SK-N-SH (cell line): Measurements from ENCODE around the gene LRRC8D. TPM values are rescaled to one million over a fixed set of nuclear protein-coding genes. Genes with fewer than 3 reads are reported as not detected.

ENCODE experiments used
- CTCF ChIA-PET: fragments of 300-600, 350-600 bp; formaldehyde crosslinking; extraction: SDS; loops from one replicate; lab custom pipeline; 2021; lab: Yijun Ruan, JAX
- POLR2A ChIA-PET: fragments of 350-600 bp; sonication (Branson Sonifier 250); formaldehyde crosslinking; extraction: SDS; loops from one replicate; lab custom pipeline; 2020; ENCODE audit warnings: antibody characterized with exemption, inconsistent platforms; lab: Yijun Ruan, JAX
- DNase-seq: peaks from one replicate; pipeline ENCODE4 v3.0.0; 2012
- H2AFZ ChIP-seq: fragments of 200-600 bp; sonication (generic); 2 replicates; pipeline ENCODE4 v1.8.1; 2016; ENCODE audit warnings: antibody characterized with exemption, mild to moderate bottlenecking, low read depth
- H3F3A ChIP-seq: fragments of 200-600 bp; sonication (generic); replicated peaks from 2 replicates; pipeline ENCODE3; 2016; ENCODE audit warnings: antibody characterized with exemption, mild to moderate bottlenecking; ENCODE audit not compliant: insufficient read depth
- H3K27ac ChIP-seq, 2 experiments: fragments of 200-500 bp in 1 of 2; fragments of 200-600 bp in 1 of 2; sonication (Bioruptor generic) in 1 of 2; sonication (generic), shearing (Covaris generic) in 1 of 2; 2 replicates each; pipeline versions ENCODE4 v1.5.1 to v1.6.1; 2014 to 2016; ENCODE audit warnings: low read depth in 2 of 2, inconsistent platforms in 1 of 2, low read length in 1 of 2, mild to moderate bottlenecking in 1 of 2, mixed read lengths in 1 of 2
- H3K27me3 ChIP-seq: fragments of 200-600 bp; sonication (generic), shearing (Covaris generic); 2 replicates; pipeline ENCODE4 v1.6.1; 2016; ENCODE audit warnings: mixed run types; ENCODE audit not compliant: insufficient read depth
- H3K36me3 ChIP-seq, 2 experiments: fragments of 200-500 bp in 1 of 2; fragments of 200-600 bp in 1 of 2; sonication (Bioruptor generic) in 1 of 2; sonication (generic) in 1 of 2; replicated peaks in 1 of 2; 2 replicates each; pipeline versions ENCODE3 to v1.5.1; 2014 to 2016; ENCODE audit warnings: low read length in 1 of 2, mild to moderate bottlenecking in 1 of 2; ENCODE audit not compliant: insufficient read depth in 2 of 2, control insufficient read depth in 1 of 2
- H3K4me1 ChIP-seq, 2 experiments: fragments of 200-500 bp in 1 of 2; fragments of 200-600 bp in 1 of 2; sonication (Bioruptor generic) in 1 of 2; sonication (generic), shearing (Covaris generic) in 1 of 2; 2 replicates each; pipeline versions ENCODE4 v1.5.1 to v1.6.1; 2014 to 2016; ENCODE audit warnings: low read depth in 1 of 2, low read length in 1 of 2, mixed run types in 1 of 2; ENCODE audit not compliant: insufficient read depth in 2 of 2, control insufficient read depth in 1 of 2
- H3K4me2 ChIP-seq: fragments of 200-600 bp; sonication (generic), shearing (Covaris generic); 2 replicates; pipeline ENCODE4 v1.6.1; 2017; ENCODE audit warnings: mixed run types
- H3K4me3 ChIP-seq, 2 experiments: fragments of 200-500 bp in 1 of 2; fragments of 200-600 bp in 1 of 2; sonication (Bioruptor generic) in 1 of 2; sonication (generic), shearing (Covaris generic) in 1 of 2; 2 replicates each; pipeline versions ENCODE4 v1.5.1 to v1.8.1; 2014 to 2016; ENCODE audit warnings: low read depth in 2 of 2, inconsistent platforms in 1 of 2, low read length in 1 of 2, mild to moderate bottlenecking in 1 of 2, mixed read lengths in 1 of 2, moderate library complexity in 1 of 2
- H3K79me2 ChIP-seq: fragments of 200-600 bp; sonication (generic); 2 replicates; pipeline ENCODE4 v1.8.1; 2017; ENCODE audit warnings: mild to moderate bottlenecking; ENCODE audit not compliant: insufficient read depth
- H3K9ac ChIP-seq: fragments of 200-600 bp; sonication (generic); 2 replicates; pipeline ENCODE4 v1.6.1; 2017; ENCODE audit warnings: mixed run types
- H3K9me2 ChIP-seq: fragments of 200-600 bp; sonication (generic); 2 replicates; pipeline ENCODE4 v1.6.1; 2017; ENCODE audit warnings: mixed run types
- H3K9me3 ChIP-seq: fragments of 200-600 bp; sonication (generic); 2 replicates; pipeline ENCODE4 v1.6.1; 2017; ENCODE audit warnings: mixed run types, mild to moderate bottlenecking, moderate library complexity
- H4K20me1 ChIP-seq: fragments of 200-600 bp; sonication (generic); 2 replicates; pipeline ENCODE4 v1.6.1; 2017; ENCODE audit warnings: mild to moderate bottlenecking, mixed run types; ENCODE audit not compliant: insufficient read depth
- ELF1 ChIP-seq: IDR thresholded peaks from 2 replicates; pipeline ENCODE4 v1.4.0; 2012
- EP300 ChIP-seq, 2 experiments: IDR thresholded peaks; 2 replicates each; pipeline versions ENCODE4 v1.4.0 to v1.6.1; 2012; ENCODE audit warnings: borderline replicate concordance in 1 of 2, low read depth in 1 of 2, low read length in 1 of 2
- EZH2phosphoT487 ChIP-seq: fragments of 200-600 bp; sonication (generic); IDR thresholded peaks from 2 replicates; pipeline ENCODE4 v1.6.1; 2017; ENCODE audit warnings: low read depth, mixed run types, mild to moderate bottlenecking, antibody characterized with exemption, moderate library complexity, borderline replicate concordance
- FOSL2 ChIP-seq: IDR thresholded peaks from 2 replicates; pipeline ENCODE4 v1.4.0; 2012; ENCODE audit warnings: low read depth, mild to moderate bottlenecking, moderate library complexity, borderline replicate concordance
- FOXM1 ChIP-seq: IDR thresholded peaks from 2 replicates; pipeline ENCODE4 v1.4.0; 2012; ENCODE audit warnings: low read depth, mild to moderate bottlenecking
- IRF3 ChIP-seq: fragments of 150-350 bp; IDR thresholded peaks from 2 replicates; pipeline ENCODE4 v1.6.1; 2016; ENCODE audit warnings: mild to moderate bottlenecking, low read depth, low read length
- MAX ChIP-seq: IDR thresholded peaks from 2 replicates; pipeline ENCODE4 v1.4.0; 2012; ENCODE audit warnings: low read depth
- NFIC ChIP-seq: IDR thresholded peaks from 2 replicates; pipeline ENCODE4 v1.4.0; 2012; ENCODE audit warnings: borderline replicate concordance
- NRF1 ChIP-seq: IDR thresholded peaks from 2 replicates; pipeline ENCODE4 v1.6.1; 2012; ENCODE audit warnings: low read depth, mild to moderate bottlenecking, low read length
- RAD21 ChIP-seq: IDR thresholded peaks from 2 replicates; pipeline ENCODE4 v1.6.1; 2012; ENCODE audit warnings: mild to moderate bottlenecking, low read length
- RCOR1 ChIP-seq: fragments of 150-350 bp; IDR thresholded peaks from 2 replicates; pipeline ENCODE4 v1.6.1; 2017; ENCODE audit warnings: antibody characterized with exemption, low read length
- REST ChIP-seq: IDR thresholded peaks from 2 replicates; pipeline ENCODE4 v1.6.1; 2012; ENCODE audit warnings: mild to moderate bottlenecking, low read depth, low read length, moderate library complexity
- RXRA ChIP-seq: IDR thresholded peaks from 2 replicates; pipeline ENCODE4 v1.4.0; 2012; ENCODE audit warnings: low read depth, mild to moderate bottlenecking, borderline replicate concordance
- SIN3A ChIP-seq: IDR thresholded peaks from 2 replicates; pipeline ENCODE4 v1.6.1; 2012; ENCODE audit warnings: low read depth, mild to moderate bottlenecking, low read length, moderate library complexity, borderline replicate concordance
- TCF12 ChIP-seq: IDR thresholded peaks from 2 replicates; pipeline ENCODE4 v1.4.0; 2012
- TEAD4 ChIP-seq: IDR thresholded peaks from 2 replicates; pipeline ENCODE4 v1.4.0; 2012; ENCODE audit warnings: mild to moderate bottlenecking, borderline replicate concordance; ENCODE audit not compliant: insufficient read depth
- USF1 ChIP-seq: IDR thresholded peaks from 2 replicates; pipeline ENCODE4 v1.4.0; 2012; ENCODE audit warnings: low read depth, borderline replicate concordance
- USF2 ChIP-seq: fragments of 150-350 bp; IDR thresholded peaks from 2 replicates; pipeline ENCODE4 v1.6.1; 2017; ENCODE audit warnings: antibody characterized with exemption, low read length, low read depth, borderline replicate concordance
- YY1 ChIP-seq: IDR thresholded peaks from 2 replicates; pipeline ENCODE4 v1.4.0; 2012; ENCODE audit warnings: low read depth, mild to moderate bottlenecking
- ZBTB33 ChIP-seq: IDR thresholded peaks from 2 replicates; pipeline ENCODE4 v1.4.0; 2012; ENCODE audit warnings: low read depth, borderline replicate concordance
- WGBS: methylation state at CpG from one replicate; pipeline ENCODE4 v1.1.6; 2017; ENCODE audit warnings: low lambda C conversion rate; 5-methylcytosine and 5-hydroxymethylcytosine counted together
- polyA plus RNA-seq, 3 experiments: library from polyadenylated mRNA; depleted of rRNA; stranded (reverse); fragments of >200 nt; gene quantifications; 2 replicates each; pipeline ENCODE4 v1.2.3, GENCODE V29; 2012

Gene LRRC8D
- polyA plus RNA-seq, 1 of the 3 experiments (the other 2 are of a cell fraction): 15.0 TPM

- WGBS: 93% methylated on average over 4 of the region's 4 CpGs
- CTCF ChIA-PET: interaction anchor here (1.0 kb wide), 1 partner anchor 16 kb away, joined by 3 read pairs; no protein-coding TSS in a partner anchor
Observed at GRCh38 chr1:89837510-89837909, 16.7 kb downstream of the LRRC8D start.

More at GRCh38 chr1:89837510-89837909, 16.7 kb downstream of the LRRC8D start:
- Histone ChIP-seq H3K9me2 (no peaks in the 10 kb centered on the region), H3K27ac (no peak overlapping the region), H3K4me2 (no peak overlapping the region), H3K4me3 (no peak overlapping the region), H3K79me2 (no peaks in the 10 kb centered on the region), H3K9ac (no peak overlapping the region), H3F3A (no peaks in the 10 kb centered on the region)
- POLR2A ChIA-PET: no interaction called here
- TF ChIP-seq FOXM1 (no peak), REST (no peak), FOSL2 (no peak), RXRA (no peak), SIN3A (no peak), ELF1 (no peak), USF2 (no peak), USF1 (no peak), IRF3 (no peak), RCOR1 (no peak), ZBTB33 (no peak), TCF12 (no peak), NRF1 (no peak), YY1 (no peak), NFIC (no peak), EP300 (IDR thresholded peaks at IDR 0.05; ENCODE audit: borderline replicate concordance in 1 of 2, low read depth in 1 of 2, low read length in 1 of 2) (no peak), MAX (no peak), TEAD4 (no peak), EZH2phosphoT487 (no peak), RAD21 (no peak)
- TF ChIP-seq, all 33 proteins: peak for 0
- DNase-seq: no peak
- H4K20me1 ChIP-seq: no peaks in the 10 kb centered on the region
- peaks cover 4 to 7% of the 10 kb centered on the region in 2 experiments; a peak in 2 of 4 replicates for H3K4me1 ChIP-seq
- no peak overlapping the region for H2AFZ ChIP-seq
- H3K9me3 ChIP-seq: no peaks in the 10 kb centered on the region
- H3K36me3 ChIP-seq: peaks cover 0 to 2% of the 10 kb centered on the region in 2 experiments
- no peaks in the 10 kb centered on the region for H3K27me3 ChIP-seq
